Measurements from ENCODE around the gene PDE7B. TPM values are rescaled to one million over a fixed set of nuclear protein-coding genes. Genes with fewer than 3 reads are reported as not detected.
A peak's percentile ranks its signal among the peaks of the same experiment; 100 is the strongest.

PDE7B gene
- total and polyA plus RNA-seq, 9 of the 15 experiments (the other 6 are each of a cell fraction or from before 2014, with no cell fraction given), result 0.01 TPM; not detected in 8

DNA sequence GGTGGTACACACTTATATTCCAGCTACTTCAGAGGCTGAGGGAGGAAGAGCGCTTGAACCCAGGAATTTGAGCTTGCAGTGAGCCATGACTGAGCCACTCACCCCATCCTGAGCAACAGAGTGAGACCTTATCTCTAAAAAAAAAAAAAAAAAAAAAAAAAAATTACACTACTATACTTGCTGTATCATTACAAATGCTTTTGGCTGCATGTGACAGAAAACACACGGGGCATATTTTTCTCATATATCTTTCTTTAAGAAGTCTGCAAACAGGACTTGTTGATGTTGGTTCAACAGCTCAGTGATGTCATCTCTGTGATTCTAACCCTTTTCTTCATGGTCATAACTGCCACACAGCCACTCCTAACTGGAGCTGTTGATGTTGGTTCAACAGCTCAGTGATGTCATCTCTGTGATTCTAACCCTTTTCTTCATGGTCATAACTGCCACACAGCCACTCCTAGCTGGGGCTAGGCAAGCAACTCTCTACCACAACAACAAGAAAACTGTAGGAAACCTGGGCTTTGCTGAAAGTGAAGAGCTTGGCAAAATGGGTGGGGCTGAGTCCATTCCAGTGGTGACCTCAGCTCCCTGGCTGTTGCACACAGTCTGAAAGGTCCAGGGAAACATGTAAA, 378.8 kb downstream of the PDE7B start (continued):
- 0 out of 2 replicates have a peak, but pooled peaks have one; percentile 21 for TF ChIP-seq ZNF592 (IDR thresholded peaks at IDR 0.05)
- 0 out of 2 replicates have a peak, but pooled peaks have one; percentile 8 for TF ChIP-seq C11orf30 (IDR thresholded peaks at IDR 0.05; ENCODE audit: low read depth)
- 0 out of 2 replicates have a peak, but pooled peaks have one; percentile 6 for TF ChIP-seq TEAD2 (tag; IDR thresholded peaks at IDR 0.05)
- TF ChIP-seq ZNF57 (CRISPR knock-in tag; IDR thresholded peaks at IDR 0.05), result no peak
- 0 out of 2 replicates have a peak, but pooled peaks have one; percentile 18 for TF ChIP-seq CREM (IDR thresholded peaks at IDR 0.05; ENCODE audit: low read depth)
- TF ChIP-seq EGR1 (conservative IDR thresholded peaks at IDR 0.05), result no peak
- peak; percentile 83 for TF ChIP-seq ATF7 (IDR thresholded peaks at IDR 0.05)
- TF ChIP-seq RB1 (IDR thresholded peaks at IDR 0.05; ENCODE audit: low read depth), result no peak
- TF ChIP-seq JUND (IDR thresholded peaks at IDR 0.05; ENCODE audit: borderline replicate concordance, low read depth, low read length), result no peak
- peak; percentile 62; the same call in 2 of the 3 replicates for TF ChIP-seq JUND (tag; IDR thresholded peaks at IDR 0.05; ENCODE audit: borderline replicate concordance, low read depth, low read length)
- TF ChIP-seq BACH1 (tag; IDR thresholded peaks at IDR 0.05), result peak; percentile 46; the same call in 1 of the 2 replicates
- TF ChIP-seq HMBOX1 (IDR thresholded peaks at IDR 0.05), result no peak
- 0 out of 2 replicates have a peak, but pooled peaks have one; percentile 13 for TF ChIP-seq PTTG1 (tag; IDR thresholded peaks at IDR 0.05; ENCODE audit: low read depth)
- TF ChIP-seq, protein P1, sequence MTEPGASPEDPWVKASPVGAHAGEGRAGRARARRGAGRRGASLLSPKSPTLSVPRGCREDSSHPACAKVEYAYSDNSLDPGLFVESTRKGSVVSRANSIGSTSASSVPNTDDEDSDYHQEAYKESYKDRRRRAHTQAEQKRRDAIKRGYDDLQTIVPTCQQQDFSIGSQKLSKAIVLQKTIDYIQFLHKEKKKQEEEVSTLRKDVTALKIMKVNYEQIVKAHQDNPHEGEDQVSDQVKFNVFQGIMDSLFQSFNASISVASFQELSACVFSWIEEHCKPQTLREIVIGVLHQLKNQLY (CRISPR knock-in tag; conservative IDR thresholded peaks at IDR 0.05), result no peak
- TF ChIP-seq NBN (IDR thresholded peaks at IDR 0.05; ENCODE audit: low read depth), result no peak
- no peak for TF ChIP-seq ZNF444 (CRISPR knock-in tag; IDR thresholded peaks at IDR 0.05)
- peak; percentile 29; the same call in 1 of the 2 replicates for TF ChIP-seq DPF2 (IDR thresholded peaks at IDR 0.05)
- no peak for TF ChIP-seq POLR3G (IDR thresholded peaks at IDR 0.05; ENCODE audit: extremely low read depth, insufficient read length, insufficient replicate concordance)
- TF ChIP-seq ZSCAN29 (IDR thresholded peaks at IDR 0.05), result no peak
- TF ChIP-seq ZNF384 (IDR thresholded peaks at IDR 0.05; ENCODE audit: low read depth, low read length), result peak; percentile 74
- 0 out of 2 replicates have a peak, but pooled peaks have one; percentile 49 for TF ChIP-seq ZNF175 (CRISPR knock-in tag; IDR thresholded peaks at IDR 0.05; ENCODE audit: low read depth)
- TF ChIP-seq PCBP2 (IDR thresholded peaks at IDR 0.05; ENCODE audit: low read depth, low read length, poor library complexity, severe bottlenecking), result no peak
- TF ChIP-seq MAFG (tag; conservative IDR thresholded peaks at IDR 0.05), result peak; percentile 51
- no peak for TF ChIP-seq KAT7 (CRISPR knock-in tag; IDR thresholded peaks at IDR 0.05; ENCODE audit: borderline replicate concordance)
- no peak for TF ChIP-seq ATF1 (CRISPR knock-in tag; IDR thresholded peaks at IDR 0.05)
- peak; percentile 75 for TF ChIP-seq ATF1 (tag; IDR thresholded peaks at IDR 0.05)
